Stimulated activated CD8-positive, alpha-beta memory T cell treated with anti-CD3 and anti-CD28 coated beads, Interleukin-15, amount 100 ng/mL, for 48 hours (primary cell): ENCODE data around the gene POTED.
"Not testable (repeated sequence)": the region's sequence is repeated elsewhere in the genome, so short reads cannot be mapped to it uniquely, and the experiment has no call there.

Source experiments
- DNase-seq, 2 donors: peaks; one replicate each; pipeline ENCODE4 v3.0.0-alpha.2; 2020; ENCODE audit warnings: low read depth in 2 of 2

The POTED gene

GRCh38 chr21:13609477-13609876 lies at the start of gene POTED:
Gene POTED (plus strand): TSS chr21:13609777. CDS start chr21:13610229, 452 bp downstream.
- not testable (repeated sequence) for DNase-seq

GRCh38 chr21:13650101-13650500 lies 40.5 kb downstream of the POTED start:
- DNase-seq: not testable (repeated sequence)

DNA sequence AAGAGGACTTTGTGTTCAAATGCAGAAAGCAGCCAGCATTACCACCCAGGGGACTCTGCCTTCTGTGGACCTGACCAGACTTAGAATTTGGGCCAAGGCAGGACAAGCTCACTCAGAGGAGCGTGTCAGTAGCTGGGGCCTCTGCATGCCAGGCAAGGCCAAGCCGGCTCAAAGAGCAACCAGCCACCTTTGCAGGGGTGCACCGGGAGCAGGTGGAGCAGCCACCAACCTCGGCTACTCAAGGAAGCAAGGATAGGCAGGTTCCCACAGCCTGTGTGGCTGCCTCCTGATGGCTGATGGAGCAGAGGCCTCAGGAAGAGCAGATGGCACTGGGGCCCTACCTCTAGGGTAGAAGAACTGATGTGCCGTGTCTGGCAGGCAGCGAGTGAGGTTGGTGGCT lies 42.2 kb downstream of the POTED start:
- DNase-seq: not testable (repeated sequence)
